ENCODE results near the gene BMERB1. TPM values are rescaled to one million over a fixed set of nuclear protein-coding genes. Genes with fewer than 3 reads are reported as not detected.

Gene BMERB1
- total RNA-seq, 1 donor from 2014 or later: 26.4 TPM

DNA sequence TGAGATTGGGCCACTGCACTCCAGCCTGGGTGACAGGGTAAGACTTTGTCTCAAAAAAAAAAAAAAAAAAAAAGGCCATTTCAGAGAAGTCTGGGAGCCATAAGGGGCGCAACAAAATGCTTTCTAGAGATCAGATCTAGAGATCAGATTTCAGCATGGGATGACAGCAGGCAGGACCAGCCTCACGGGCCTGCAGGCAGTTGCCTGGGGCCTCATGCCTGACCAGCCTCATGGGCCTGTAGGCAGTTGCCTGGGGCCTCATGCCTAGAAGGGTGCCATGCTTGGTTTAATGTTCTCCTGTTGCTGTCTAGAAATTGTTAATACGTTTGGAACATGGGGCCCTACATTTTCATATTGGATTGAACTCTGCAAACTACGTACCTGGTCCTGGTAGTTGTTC, 149.1 kb downstream of the BMERB1 start:
- H3K4me1 Mint-ChIP-seq (ENCODE audit: unreplicated experiment): no peaks in the 10 kb centered on the region
- TF ChIP-seq, protein P1, sequence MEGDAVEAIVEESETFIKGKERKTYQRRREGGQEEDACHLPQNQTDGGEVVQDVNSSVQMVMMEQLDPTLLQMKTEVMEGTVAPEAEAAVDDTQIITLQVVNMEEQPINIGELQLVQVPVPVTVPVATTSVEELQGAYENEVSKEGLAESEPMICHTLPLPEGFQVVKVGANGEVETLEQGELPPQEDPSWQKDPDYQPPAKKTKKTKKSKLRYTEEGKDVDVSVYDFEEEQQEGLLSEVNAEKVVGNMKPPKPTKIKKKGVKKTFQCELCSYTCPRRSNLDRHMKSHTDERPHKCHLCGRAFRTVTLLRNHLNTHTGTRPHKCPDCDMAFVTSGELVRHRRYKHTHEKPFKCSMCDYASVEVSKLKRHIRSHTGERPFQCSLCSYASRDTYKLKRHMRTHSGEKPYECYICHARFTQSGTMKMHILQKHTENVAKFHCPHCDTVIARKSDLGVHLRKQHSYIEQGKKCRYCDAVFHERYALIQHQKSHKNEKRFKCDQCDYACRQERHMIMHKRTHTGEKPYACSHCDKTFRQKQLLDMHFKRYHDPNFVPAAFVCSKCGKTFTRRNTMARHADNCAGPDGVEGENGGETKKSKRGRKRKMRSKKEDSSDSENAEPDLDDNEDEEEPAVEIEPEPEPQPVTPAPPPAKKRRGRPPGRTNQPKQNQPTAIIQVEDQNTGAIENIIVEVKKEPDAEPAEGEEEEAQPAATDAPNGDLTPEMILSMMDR (conservative IDR thresholded peaks at IDR 0.05): no peak
- no peak overlapping the region for H3K27ac Mint-ChIP-seq
- DNase-seq (ENCODE audit: extremely low spot score, unreplicated experiment): no peak
- H3K36me3 Mint-ChIP-seq: peaks cover 44% of the 10 kb centered on the region
- no peak overlapping the region for H3K4me3 Mint-ChIP-seq
- H3K27me3 Mint-ChIP-seq: no peaks in the 10 kb centered on the region
- H3K9me3 Mint-ChIP-seq: peaks cover 18% of the 10 kb centered on the region

GRCh38 chr16:15585956-15586355, 151.6 kb downstream of the BMERB1 start:
- H3K9me3 Mint-ChIP-seq: peaks cover 18% of the 10 kb centered on the region

DNA sequence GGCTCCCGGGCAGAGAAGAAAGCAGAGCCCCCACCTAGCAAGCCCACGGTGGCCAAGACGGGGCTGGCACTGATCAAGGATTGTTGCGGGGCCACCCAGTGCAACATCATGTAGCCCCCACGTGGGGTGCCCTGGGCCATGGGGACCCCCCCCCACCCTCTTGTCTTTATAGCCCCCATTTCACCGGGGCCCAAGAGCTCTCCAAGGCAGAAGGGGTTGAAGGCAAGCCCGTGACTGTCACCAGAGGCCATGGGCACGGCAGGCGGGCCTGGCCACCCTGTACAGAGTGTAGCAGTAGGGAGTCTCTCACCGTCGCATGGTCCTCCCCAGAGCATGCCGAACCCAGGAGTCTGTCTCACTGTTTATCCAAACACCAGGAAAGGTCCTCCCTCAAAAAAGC, 152.3 kb downstream of the BMERB1 start:
- peaks cover 6% of the 10 kb centered on the region for H3K4me1 Mint-ChIP-seq (ENCODE audit: unreplicated experiment)
- H3K9me3 Mint-ChIP-seq: peaks cover 18% of the 10 kb centered on the region
- TF ChIP-seq, protein P1 (conservative IDR thresholded peaks at IDR 0.05): no peak
- H3K4me3 Mint-ChIP-seq: no peak overlapping the region
- H3K36me3 Mint-ChIP-seq: peaks cover 48% of the 10 kb centered on the region
- no peaks in the 10 kb centered on the region for H3K27me3 Mint-ChIP-seq
- no peak overlapping the region for H3K27ac Mint-ChIP-seq
- DNase-seq (ENCODE audit: extremely low spot score, unreplicated experiment): no peak

More at GRCh38 chr16:15585956-15586355, 151.6 kb downstream of the BMERB1 start:
- TF ChIP-seq, protein P1 (conservative IDR thresholded peaks at IDR 0.05): no peak
- Mint-ChIP-seq H3K4me1 (ENCODE audit: unreplicated experiment) (peaks cover 4% of the 10 kb centered on the region), H3K4me3 (no peak overlapping the region), H3K27ac (no peak overlapping the region), H3K27me3 (no peaks in the 10 kb centered on the region), H3K36me3 (peaks cover 48% of the 10 kb centered on the region)
- no peak for DNase-seq (ENCODE audit: extremely low spot score, unreplicated experiment)

- TF ChIP-seq, protein P1 (conservative IDR thresholded peaks at IDR 0.05): no peak
- peaks cover 6% of the 10 kb centered on the region for H3K4me1 Mint-ChIP-seq (ENCODE audit: unreplicated experiment)
- no peak overlapping the region for H3K4me3 Mint-ChIP-seq
- DNase-seq (ENCODE audit: extremely low spot score, unreplicated experiment): no peak
- H3K9me3 Mint-ChIP-seq: peaks cover 18% of the 10 kb centered on the region
- no peaks in the 10 kb centered on the region for H3K27me3 Mint-ChIP-seq
- H3K27ac Mint-ChIP-seq: no peak overlapping the region
- H3K36me3 Mint-ChIP-seq: peaks cover 48% of the 10 kb centered on the region
Observed at GRCh38 chr16:15587152-15587825, 152.9 kb downstream of the BMERB1 start.

DNA sequence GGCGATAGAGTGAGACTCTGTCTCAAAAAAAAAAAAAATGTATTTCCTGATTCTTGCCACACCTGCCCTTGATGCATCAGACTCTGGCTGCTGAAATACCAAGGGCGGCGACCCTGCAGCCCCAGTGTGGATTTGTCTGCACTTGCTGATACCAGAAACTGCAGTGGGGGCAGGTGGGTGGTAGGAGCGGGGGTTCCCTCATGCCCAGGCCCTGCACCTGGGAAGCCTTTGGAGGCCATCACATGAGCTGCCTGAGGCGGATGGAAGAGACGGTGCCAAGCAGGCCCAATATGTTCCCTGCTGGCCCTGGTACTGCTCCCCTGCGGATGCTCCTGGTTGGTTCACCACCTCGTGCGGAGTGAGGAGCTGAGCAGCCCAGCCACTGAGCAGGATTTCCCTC, 157.9 kb downstream of the BMERB1 start:
- H3K4me1 Mint-ChIP-seq (ENCODE audit: unreplicated experiment): peaks cover 6% of the 10 kb centered on the region
- no peaks in the 10 kb centered on the region for H3K9me3 Mint-ChIP-seq
- TF ChIP-seq, protein P1 (conservative IDR thresholded peaks at IDR 0.05): no peak
- H3K27ac Mint-ChIP-seq: no peak overlapping the region
- no peak overlapping the region for H3K4me3 Mint-ChIP-seq
- H3K36me3 Mint-ChIP-seq: peaks cover 32% of the 10 kb centered on the region
- no peaks in the 10 kb centered on the region for H3K27me3 Mint-ChIP-seq
- DNase-seq (ENCODE audit: extremely low spot score, unreplicated experiment): no peak
